HG02642 (cell line): ENCODE results near the gene LAMB1.

ENCODE experiments used
- ATAC-seq: cut with Tn5 transposase; IDR thresholded peaks from one replicate; pipeline ENCODE4 v1.9.1; 2021; ENCODE audit warnings: mild to moderate bottlenecking; ENCODE audit not compliant: unreplicated experiment, poor library complexity

The LAMB1 gene

GRCh38 chr7:108020585-108020984 lies 17.6 kb upstream of the LAMB1 start:
- ATAC-seq: no peak

GRCh38 chr7:108018668-108019067 lies 15.7 kb upstream of the LAMB1 start:
- ATAC-seq: no peak

- ATAC-seq: no peak
Measured at GRCh38 chr7:108017776-108018151, 14.8 kb upstream of the LAMB1 start.

- no peak for ATAC-seq
Measured at GRCh38 chr7:108016841-108017775, 14.1 kb upstream of the LAMB1 start.

- ATAC-seq: no peak
Measured at GRCh38 chr7:108015740-108016139, 12.8 kb upstream of the LAMB1 start.

- no peak for ATAC-seq
Measured at GRCh38 chr7:108014747-108015682, 12.1 kb upstream of the LAMB1 start.

- no peak for ATAC-seq
Measured at GRCh38 chr7:108014215-108014614, 11.3 kb upstream of the LAMB1 start.

- ATAC-seq: no peak
Measured at GRCh38 chr7:108012499-108013430, 9.8 kb upstream of the LAMB1 start.

GRCh38 chr7:108010377-108010776 lies 7.4 kb upstream of the LAMB1 start:
- no peak for ATAC-seq

- ATAC-seq: no peak
Measured at GRCh38 chr7:108009873-108010272, 6.9 kb upstream of the LAMB1 start.

GRCh38 chr7:108008827-108009226 lies 5.9 kb upstream of the LAMB1 start:
- no peak for ATAC-seq

- no peak for ATAC-seq
Measured at GRCh38 chr7:108008240-108008639, 5.3 kb upstream of the LAMB1 start.

- ATAC-seq: no peak
Measured at GRCh38 chr7:108007762-108008161, 4.8 kb upstream of the LAMB1 start.

GRCh38 chr7:108007261-108007660 lies 4.3 kb upstream of the LAMB1 start:
- no peak for ATAC-seq

GRCh38 chr7:108004220-108005142 lies 1.5 kb upstream of the LAMB1 start:
- peak; percentile 42 for ATAC-seq

- no peak for ATAC-seq
Measured at GRCh38 chr7:108003599-108003935, 606 bp upstream of the LAMB1 start.

- no peak for ATAC-seq
Measured at GRCh38 chr7:108001764-108002725, 916 bp downstream of the LAMB1 start.
